SK-MEL-5 (cell line): ENCODE measurements around the gene TMEM135. TPM values are rescaled to one million over a fixed set of nuclear protein-coding genes. Genes with fewer than 3 reads are reported as not detected.

Experiments used
- DNase-seq: peaks from one replicate; pipeline ENCODE4 v3.0.0-alpha.2; 2016; ENCODE audit warnings: low read depth, low spot score
- in situ Hi-C: cut with HindIII; loops from 2 replicates; pipeline ENCODE4 v1.10.0; 2016; ENCODE audit warnings: low sequenced_read_pairs, high pct_unique_total_duplicates, low pct_unique_long_range_greater_than_20kb
- total RNA-seq: library from RNA; depleted of rRNA; stranded (reverse); fragments of >200 nt; shearing (Covaris generic); gene quantifications from 2 replicates; pipeline ENCODE4 v1.2.3, GENCODE V29; 2014

TMEM135 gene
- total RNA-seq, 1 experiment from 2014 or later, result 32.3 TPM

GRCh38 chr11:87296627-87297026, 258.9 kb downstream of the TMEM135 start:
- in situ Hi-C loops, result no loop called here
- DNase-seq, result no peak

GRCh38 chr11:87298155-87298554, 260.4 kb downstream of the TMEM135 start:
- in situ Hi-C loops, result no loop called here

GRCh38 chr11:87299041-87299481, 261.3 kb downstream of the TMEM135 start:
- no peak for DNase-seq

More at GRCh38 chr11:87298155-87298554, 260.4 kb downstream of the TMEM135 start:
- no peak for DNase-seq

GRCh38 chr11:87300640-87301380, 263.1 kb downstream of the TMEM135 start:
- in situ Hi-C loops, result loop anchor here (25.0 kb wide), 1 partner anchor 364 kb away; no protein-coding TSS in a partner anchor
- no peak for DNase-seq

More at GRCh38 chr11:87299041-87299481, 261.3 kb downstream of the TMEM135 start:
- in situ Hi-C loops, result no loop called here

GRCh38 chr11:87301785-87302540, 264.2 kb downstream of the TMEM135 start:
- in situ Hi-C loops, result loop anchor here (25.0 kb wide), 1 partner anchor 365 kb away; no protein-coding TSS in a partner anchor

GRCh38 chr11:87304412-87304811, 266.7 kb downstream of the TMEM135 start:
- in situ Hi-C loops, result loop anchor here (25.0 kb wide), 1 partner anchor 367 kb away; no protein-coding TSS in a partner anchor
- no peak for DNase-seq

More at GRCh38 chr11:87301785-87302540, 264.2 kb downstream of the TMEM135 start:
- peak; percentile 68 for DNase-seq

- DNase-seq, result no peak
- in situ Hi-C loops, result loop anchor here (25.0 kb wide), 1 partner anchor 369 kb away; no protein-coding TSS in a partner anchor
These were observed 268.6 kb downstream of the TMEM135 start for GRCh38 chr11:87306262-87306851.

- in situ Hi-C loops, result loop anchor here (25.0 kb wide), 1 partner anchor 370 kb away; no protein-coding TSS in a partner anchor
- DNase-seq, result no peak
These were observed 269.4 kb downstream of the TMEM135 start for GRCh38 chr11:87307101-87307500.

- DNase-seq, result no peak
- in situ Hi-C loops, result loop anchor here (25.0 kb wide), 1 partner anchor 378 kb away; no protein-coding TSS in a partner anchor
These were observed 277.5 kb downstream of the TMEM135 start for GRCh38 chr11:87315229-87315628.

GRCh38 chr11:87316491-87316890, 278.8 kb downstream of the TMEM135 start:
- no peak for DNase-seq
- in situ Hi-C loops, result loop anchor here (25.0 kb wide), 1 partner anchor 379 kb away; no protein-coding TSS in a partner anchor

- in situ Hi-C loops, result loop anchor here (25.0 kb wide), 1 partner anchor 380 kb away; no protein-coding TSS in a partner anchor
- DNase-seq, result no peak
These were observed 279.7 kb downstream of the TMEM135 start for GRCh38 chr11:87317441-87317840.

GRCh38 chr11:87320123-87320522, 282.4 kb downstream of the TMEM135 start:
- DNase-seq, result no peak
- in situ Hi-C loops, result loop anchor here (25.0 kb wide), 1 partner anchor 383 kb away; no protein-coding TSS in a partner anchor

- in situ Hi-C loops, result loop anchor here (25.0 kb wide), 1 partner anchor 385 kb away; no protein-coding TSS in a partner anchor
- DNase-seq, result no peak
These were observed 284.8 kb downstream of the TMEM135 start for GRCh38 chr11:87322568-87322967.

- in situ Hi-C loops, result loop anchor here (25.0 kb wide), 1 partner anchor 387 kb away; no protein-coding TSS in a partner anchor
- DNase-seq, result no peak
These were observed 286.2 kb downstream of the TMEM135 start for GRCh38 chr11:87323899-87324298.

- DNase-seq, result no peak
- in situ Hi-C loops, result loop anchor here (25.0 kb wide), 1 partner anchor 388 kb away; no protein-coding TSS in a partner anchor
These were observed 287.2 kb downstream of the TMEM135 start for GRCh38 chr11:87324817-87325489.

GRCh38 chr11:87325490-87325872, 287.7 kb downstream of the TMEM135 start:
- DNase-seq, result no peak
- in situ Hi-C loops, result no loop called here

GRCh38 chr11:87326594-87326993, 288.9 kb downstream of the TMEM135 start:
- DNase-seq, result no peak
- in situ Hi-C loops, result no loop called here
